ENCODE results near the gene FCER1G.
"Not testable (repeated sequence)": the region's sequence is repeated elsewhere in the genome, so short reads cannot be mapped to it uniquely, and the experiment has no call there.

Gene FCER1G

DNA sequence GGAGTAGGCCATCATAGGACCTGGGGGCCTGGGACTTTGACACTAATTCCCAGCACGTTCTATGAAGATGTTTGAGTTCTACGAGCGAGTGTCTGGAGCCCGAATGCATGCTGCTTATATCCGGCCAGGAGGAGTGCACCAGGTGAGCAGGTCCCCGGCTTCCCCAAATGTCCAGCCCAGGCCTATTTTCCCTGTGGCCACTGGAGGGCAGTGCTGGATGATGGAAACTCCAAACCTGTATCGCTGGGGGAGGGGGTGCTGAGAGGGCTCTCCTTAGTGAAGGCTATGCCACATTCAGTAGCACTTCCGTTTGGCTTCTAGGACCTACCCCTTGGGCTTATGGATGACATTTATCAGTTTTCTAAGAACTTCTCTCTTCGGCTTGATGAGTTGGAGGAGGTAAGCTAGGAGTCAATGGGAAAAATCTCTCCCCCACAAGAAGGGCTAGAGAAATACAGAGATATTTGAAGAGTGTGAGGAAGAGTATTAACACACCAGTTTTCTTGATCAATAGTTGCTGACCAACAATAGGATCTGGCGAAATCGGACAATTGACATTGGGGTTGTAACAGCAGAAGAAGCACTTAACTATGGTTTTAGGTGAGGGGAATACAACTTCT is 5.2 kb upstream of the FCER1G start:
- DNase-seq = peak; percentile 51

DNA sequence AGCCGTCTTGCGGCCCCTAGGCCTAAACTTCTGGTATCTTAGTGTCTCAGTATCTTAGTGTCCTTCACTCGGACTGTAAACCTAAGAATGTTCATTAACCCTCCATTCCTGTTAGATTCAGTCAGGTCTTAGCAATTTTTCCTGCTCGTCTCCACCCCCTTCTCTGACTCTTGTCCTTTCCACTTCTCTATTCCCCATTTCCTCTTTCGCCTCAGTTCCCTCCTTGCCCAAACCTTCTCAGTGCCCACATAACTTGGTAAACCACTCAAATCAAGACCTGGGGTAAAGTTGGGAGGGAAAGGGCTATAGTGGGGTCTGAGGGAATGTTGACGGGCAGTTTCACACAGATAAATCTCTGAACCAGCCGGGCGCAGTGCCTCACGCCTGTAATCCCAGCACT is 726 bp upstream of the FCER1G start:
- no peak for DNase-seq

DNA sequence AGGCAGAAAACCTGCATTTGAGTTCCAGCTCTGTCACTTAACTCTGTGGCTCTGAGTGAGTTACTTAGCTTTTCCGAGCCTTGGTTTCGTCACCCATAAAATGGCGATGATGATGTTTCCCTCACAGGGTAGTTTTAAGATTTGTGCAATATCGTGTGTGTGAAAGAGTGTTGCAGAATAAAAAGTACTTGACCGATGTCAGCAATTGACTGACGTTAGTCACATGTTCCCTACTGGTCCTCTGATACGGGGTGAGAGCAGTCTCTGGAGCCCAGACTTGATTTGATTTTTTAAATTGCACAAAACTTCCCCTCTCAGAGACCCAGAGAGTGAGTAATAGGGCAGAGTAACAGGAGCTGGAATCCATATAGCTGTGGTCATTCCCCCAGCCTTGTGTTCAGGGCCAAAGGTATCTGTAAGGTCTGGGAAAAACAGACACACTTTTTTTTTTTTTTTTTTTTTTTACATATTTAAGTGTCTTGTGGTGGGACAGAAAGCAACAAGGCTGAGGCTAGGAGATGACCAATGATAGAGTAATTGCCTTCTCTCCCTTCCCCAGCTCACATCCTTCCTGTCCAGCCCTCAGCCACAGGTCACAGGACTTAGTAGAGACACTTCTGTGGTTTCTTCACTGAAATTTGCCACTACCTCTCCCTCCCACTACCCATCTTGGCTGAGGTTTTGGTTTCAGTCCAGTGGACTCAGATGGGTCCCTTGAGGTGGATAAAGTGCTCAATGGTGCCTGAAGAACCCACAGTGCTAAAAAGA is 2.0 kb downstream of the FCER1G start:
- DNase-seq = no peak

DNA sequence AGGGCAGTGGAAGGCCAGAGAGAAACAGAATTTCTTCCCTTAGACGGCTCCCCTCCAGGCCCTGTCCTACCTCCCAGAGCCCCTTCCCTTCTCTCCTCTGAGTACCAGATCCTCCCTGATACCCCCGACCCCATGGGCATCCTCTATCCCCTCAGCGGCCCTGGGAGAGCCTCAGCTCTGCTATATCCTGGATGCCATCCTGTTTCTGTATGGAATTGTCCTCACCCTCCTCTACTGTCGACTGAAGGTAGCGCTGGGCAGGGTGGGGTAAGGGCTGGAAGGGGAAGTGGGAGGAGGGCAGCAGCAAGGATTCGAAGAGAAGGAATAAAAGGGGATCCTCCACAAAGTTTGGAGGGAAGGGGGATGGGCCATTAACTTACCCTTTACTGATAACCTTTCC is 2.7 kb downstream of the FCER1G start:
- no peak for DNase-seq

DNA sequence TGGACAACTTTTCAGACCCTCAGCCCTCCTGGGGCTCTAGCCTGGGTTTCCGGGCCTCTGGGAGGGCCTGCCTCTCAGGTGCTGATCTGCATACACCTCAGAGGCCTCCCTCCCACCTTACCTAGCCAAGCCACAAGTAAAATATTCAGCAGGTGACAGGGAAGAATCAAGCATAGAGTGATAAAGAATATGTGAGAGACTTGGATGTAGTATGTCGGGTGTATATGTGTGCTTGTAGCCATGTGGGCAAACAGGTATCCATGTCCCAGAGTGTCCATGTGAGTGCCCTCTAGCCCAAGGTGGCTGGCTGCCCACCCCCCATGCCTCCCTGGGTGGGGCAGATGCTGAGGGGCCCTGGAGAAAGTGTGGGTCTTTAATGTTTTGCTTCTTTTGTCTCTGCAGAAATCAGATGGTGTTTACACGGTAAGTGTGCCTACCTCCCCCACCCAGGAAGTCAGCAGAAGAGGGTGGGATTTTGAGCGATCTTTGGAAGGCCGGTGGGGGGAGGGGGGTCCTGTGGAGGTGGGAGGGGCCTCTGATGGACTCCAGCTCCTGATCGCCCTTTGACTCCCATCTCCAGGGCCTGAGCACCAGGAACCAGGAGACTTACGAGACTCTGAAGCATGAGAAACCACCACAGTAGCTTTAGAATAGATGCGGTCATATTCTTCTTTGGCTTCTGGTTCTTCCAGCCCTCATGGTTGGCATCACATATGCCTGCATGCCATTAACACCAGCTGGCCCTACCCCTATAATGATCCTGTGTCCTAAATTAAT is 3.4 kb downstream of the FCER1G start:
- DNase-seq = no peak

DNA sequence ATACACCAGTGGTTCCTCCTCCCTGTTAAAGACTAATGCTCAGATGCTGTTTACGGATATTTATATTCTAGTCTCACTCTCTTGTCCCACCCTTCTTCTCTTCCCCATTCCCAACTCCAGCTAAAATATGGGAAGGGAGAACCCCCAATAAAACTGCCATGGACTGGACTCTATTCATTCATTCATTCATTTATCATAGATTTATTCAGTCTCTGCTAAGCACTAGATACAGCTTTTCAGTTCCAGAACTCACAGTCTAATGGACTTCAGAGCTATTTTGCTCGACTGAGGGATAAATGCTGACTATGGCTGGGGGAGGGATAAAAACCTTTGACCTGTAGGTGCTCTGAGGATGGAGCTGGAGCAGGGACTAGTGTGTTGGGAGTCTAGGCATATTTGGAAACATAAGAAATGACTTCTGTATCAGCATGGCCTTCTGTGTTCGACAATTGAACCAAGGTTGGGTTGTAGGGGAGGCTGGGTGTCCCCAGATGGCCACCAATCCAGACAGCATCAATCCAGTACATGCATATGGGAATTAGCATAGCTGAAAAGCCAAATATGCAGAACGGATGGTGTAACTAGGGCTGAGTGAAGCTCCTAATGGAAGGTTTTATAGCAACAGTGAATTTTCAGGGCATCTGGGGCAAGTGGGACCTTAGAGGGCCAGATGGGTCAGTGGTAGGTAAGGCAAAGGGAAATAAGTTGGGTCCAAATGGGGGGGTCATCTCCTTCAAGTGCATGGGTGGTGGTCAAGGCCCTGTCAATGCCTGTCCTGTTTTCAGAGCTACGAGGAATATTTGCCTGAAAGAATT is 4.2 kb downstream of the FCER1G start:
- no peak for DNase-seq

DNA sequence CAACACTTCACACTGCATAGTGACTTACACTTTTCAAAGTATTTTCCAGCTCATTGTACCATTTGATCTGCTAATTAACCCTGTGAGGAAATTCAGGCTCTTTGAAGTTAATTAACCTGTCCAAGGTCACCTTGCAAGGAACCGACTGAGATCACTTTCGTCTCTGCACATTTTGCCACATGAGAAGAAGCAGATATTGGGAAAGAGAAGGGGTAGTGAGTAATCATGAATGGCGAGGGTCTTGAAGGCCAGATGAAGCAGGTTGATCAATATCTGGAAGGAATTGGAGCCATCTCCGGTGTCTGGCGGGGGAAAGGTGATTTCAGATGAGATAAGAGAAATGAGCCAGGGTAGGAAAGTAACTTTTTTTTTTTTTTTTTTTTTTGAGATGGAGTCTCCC is 4.9 kb downstream of the FCER1G start:
- no peak for DNase-seq

DNA sequence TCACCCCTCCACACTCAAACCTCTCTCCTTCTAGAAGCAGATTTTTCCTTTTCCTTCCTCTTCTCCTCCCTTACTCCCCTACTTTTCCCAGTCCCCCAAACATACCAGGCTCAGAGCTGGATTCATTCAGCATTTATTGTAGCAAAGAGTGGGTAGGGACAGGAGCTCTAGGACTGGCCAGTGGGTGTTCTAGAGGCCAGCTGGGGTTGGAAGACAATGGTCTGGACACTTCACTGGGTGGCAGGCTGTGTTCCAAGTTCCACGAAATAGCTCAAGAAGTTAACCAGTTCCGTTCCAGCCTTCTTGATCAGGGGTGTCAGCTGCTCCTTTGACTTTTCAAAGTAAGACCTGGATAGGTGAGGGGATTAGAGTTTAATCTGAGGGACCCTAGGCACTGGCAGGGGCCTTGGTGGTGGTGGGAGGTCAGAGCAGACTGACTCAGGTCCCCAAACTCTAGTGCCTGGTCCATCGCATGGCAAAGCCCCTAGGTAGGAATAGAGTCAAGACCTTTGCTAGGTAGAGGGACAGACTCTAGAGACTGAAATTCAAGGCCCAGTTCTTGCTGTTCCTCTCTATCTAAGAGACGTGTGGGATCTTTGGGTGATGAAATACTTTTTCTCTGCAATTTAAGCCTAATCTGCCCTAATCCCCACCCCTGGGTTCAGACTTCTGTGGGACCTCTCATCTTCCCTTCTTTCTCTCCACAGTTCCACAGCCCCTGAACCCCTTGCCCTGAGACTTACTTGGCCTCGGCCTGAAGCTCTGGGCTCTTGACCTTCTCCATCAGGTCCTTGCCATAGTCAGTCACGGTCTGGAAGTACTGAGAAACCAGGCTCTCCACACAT is 7.3 kb downstream of the FCER1G start:
- DNase-seq = no peak

DNA sequence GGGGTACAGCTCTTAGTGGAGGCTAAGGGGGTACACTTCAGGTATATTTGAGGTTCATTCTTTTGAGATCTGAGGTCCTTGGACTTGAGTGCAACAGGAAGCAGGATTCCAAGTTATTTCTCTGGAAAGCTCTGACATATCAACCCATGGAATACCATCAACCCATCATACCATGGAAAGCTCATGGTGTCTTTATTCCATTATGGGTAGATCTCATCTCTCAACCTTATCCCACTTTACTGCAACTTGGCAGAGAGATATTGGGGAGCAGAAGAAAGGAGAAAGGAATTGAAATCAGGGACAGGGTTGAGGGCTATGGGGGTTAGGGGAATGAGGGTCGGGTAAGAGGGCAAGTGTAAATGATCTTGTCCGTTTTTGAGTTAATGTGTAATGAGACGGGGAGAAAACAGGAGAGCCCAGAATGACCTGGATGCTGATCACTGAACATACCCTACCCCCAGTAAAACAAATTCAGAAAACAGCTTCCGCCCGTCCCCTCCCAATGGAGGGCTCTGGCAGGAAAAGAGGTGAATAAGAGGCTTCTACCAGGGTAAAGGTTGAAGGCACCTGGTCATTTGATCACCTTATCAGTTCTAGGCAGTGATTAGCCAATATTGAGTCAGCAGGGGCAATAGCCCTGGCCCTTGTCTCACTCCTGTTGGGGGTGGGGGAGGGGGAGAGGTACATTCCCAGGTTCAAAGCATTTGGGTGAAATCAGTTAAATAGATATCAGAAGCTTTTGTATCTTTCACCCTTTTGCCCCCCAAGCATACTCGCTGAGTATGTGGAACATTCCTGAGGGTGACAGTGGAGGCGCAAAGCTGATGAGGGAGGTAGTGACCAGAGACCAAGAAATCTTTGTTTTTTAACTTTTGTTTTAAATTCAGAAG is 9.0 kb downstream of the FCER1G start:
- DNase-seq = no peak

DNA sequence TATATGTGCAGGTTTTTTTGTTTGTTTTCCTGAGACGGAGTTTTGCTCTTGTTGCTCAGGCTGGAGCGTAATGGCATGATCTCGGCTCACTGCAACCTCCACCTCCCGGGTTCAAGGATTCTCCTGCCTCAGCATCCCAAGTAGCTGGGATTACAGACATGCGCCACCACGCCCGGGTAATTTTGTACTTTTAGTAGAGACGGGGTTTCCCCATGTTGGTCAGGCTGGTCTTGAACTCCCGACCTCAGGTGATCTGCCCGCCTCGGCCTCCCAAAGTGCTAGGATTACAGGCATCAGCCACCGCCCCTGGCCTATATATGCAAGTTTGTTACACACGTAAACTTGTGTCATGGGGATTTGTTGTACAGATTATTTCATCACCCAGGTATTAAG is 9.6 kb downstream of the FCER1G start:
- not testable (repeated sequence) for DNase-seq

DNA sequence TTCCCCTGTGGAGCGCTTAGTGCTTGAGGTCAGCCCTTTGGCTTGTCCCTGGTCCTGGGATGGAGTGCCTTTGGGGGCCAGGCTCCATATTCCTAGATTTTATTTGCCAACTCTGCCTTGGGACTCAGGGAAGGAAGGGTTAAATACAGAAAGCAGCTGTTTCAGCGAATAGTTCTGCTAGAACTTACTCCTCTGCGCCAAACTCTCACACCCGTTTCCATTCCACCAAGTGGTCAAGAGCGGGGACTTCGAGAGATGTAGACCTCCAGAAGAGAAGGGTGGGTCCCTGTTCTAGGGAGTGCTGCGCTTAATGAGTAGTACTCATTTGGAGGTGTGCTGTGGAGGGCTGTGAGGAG is 10.1 kb downstream of the FCER1G start:
- DNase-seq = no peak

DNA sequence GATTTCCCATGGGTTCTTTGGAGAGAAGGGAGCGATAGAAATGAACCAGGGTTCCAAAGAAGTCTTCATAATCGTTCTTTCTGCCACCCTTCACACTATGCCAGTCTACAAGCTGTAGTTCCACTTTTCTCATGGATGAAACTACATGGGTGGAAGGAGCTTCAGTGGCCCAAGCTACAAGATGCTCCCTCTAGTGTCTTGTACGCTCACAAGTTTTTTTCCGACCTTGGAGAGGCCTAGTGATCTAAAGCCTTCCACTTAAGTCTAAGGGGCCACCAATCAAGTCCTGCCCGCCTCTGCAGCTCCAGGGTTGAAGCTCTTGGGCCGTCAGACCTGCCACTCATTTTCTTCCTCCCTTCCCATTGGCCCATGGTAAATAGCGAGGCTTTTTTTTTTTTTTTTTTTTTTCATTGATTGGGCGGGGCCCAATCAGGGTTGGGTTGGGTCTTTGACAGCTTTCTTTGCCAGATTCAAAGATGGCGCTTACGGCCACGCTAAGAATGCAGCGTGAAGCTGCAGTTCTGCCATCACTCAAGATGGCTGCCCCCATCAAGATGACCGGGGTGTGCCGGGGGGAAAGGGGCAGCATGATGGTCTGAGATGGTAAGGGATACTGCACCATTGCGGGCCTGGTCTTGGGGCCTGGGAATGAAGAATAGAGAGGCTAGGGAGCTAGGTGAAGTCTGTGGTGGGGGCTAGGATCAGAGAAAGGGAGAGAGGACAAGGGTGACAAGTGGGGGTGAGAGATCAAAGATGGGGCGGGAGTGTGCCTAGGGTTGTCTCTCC is 10.6 kb downstream of the FCER1G start, which contains the start of gene TOMM40L:
Gene TOMM40L (plus strand): TSS at position 527 of the 786 bp plus-strand sequence. CDS start 430 bp downstream, outside the sequence.
- DNase-seq = peak; percentile 98

DNA sequence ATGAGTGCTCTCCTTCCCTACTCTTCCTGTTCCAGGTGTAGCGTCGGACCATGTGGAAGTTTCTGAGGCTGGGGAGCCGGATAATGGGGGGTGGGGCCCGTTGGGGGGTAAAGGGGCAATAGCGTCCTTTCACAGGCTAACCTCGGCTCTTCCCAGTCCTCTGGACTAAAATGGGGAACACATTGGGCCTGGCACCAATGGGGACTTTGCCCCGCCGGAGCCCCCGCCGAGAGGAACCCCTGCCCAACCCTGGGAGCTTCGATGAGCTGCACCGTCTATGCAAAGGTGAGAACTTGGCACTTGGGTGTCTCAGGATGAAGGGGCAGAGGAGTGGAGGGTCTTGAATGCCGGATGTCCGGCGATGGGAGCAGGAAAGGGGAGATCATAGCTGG is 11.2 kb downstream of the FCER1G start:
- DNase-seq = no peak

DNA sequence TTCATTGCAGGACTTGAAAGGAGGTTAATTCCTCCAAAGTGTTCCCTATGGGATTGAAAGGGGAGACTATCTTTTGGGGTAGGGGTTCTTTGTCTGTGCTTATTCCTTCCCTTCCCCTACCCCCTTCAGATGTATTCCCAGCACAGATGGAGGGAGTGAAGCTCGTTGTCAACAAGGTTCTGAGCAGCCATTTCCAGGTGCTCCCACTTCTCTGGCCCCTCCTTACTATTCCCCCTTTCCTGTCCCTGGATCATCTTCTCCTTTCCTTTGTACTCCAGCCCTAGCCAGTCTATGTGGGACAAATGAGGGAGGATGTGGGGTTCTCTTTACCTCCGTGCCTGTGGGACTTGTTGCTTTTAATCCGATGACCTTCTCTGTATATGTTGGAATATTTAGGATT is 11.7 kb downstream of the FCER1G start:
- DNase-seq = no peak

DNA sequence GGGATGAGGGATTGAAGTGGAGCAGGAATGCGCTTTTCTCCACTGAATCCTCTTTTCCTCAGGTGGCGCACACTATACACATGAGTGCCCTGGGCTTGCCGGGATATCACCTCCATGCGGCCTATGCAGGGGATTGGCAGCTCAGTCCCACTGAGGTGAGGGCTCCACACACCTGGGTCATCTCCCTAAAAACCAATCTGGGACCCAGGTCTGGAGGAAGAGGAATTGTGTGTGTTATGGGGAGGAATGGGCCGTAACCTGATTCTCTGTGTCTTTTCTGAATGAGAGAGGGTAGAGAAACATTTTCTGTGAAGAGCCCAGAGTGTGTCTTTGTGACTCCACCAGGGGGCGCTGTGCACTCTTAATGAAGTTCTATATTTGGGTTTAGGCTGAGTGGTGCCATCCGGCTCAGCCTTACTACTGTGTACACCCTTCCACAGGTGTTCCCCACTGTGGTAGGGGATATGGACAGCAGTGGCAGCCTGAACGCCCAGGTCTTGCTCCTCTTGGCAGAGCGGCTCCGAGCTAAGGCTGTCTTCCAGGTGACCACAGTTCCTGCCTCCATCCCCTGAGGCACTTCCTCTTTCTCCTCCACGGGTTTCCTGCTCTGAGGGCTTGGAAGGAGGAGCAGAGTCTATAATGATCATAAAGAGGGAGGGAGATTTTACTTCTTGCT is 12.2 kb downstream of the FCER1G start:
- DNase-seq = peak; percentile 64

DNA sequence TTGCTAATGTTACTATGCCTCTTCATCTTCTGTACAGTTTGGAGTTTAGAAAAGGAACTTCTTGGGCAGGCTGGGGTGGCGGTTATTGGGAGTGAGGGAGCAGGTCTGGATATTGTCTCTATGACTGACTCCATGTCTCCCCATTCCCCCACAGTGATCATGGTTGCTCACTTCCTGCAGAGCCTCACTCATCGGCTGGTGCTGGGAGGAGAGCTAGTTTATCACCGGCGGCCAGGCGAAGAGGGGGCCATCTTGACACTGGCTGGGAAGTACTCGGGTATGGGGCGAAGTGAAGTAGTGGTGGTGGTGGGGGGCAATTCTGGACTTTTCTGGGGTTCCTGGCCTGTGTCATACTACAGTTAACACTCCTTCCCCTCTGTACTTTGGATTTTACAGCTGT is 12.9 kb downstream of the FCER1G start:
- no peak for DNase-seq

DNA sequence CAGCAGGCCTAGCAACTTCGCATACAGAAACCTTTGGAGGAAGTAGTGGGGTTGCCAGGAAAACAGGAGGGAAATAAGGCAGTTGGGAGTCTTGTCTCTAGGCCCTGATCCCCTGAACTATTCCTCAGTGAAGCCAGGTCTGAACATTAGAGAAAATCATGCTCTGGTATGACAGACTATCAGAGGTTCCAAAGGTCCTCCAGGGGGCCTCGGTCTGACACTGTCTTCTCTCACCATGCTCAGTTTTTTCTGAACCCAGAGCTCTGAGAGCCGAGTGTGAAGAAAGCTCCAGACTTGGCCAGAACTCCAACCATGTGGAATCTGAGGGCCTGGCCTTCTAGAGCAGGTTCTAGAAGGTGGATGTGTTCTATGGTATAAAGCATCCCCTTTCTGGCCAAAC is 14.8 kb downstream of the FCER1G start:
- DNase-seq = no peak

DNA sequence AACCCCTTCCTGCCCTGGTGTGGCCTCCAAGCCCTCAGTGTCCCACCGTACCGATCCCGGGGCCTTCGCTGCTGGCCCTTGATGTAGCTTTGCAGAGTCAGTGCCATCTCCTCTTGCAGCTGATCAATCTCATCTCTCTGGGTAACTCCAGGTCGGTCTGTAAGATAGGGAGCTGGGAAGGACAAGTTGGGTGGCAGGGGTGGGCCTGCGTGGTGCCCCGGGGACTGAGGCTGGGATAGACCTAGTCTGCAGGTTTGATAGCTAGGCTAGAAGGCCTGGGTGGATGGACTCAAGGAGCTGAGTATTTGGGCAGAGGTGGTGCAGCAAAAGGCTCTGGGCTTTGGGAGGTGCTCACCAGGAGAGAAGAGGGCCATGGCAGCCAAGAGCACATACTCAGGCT is 15.7 kb downstream of the FCER1G start:
- DNase-seq = no peak

DNA sequence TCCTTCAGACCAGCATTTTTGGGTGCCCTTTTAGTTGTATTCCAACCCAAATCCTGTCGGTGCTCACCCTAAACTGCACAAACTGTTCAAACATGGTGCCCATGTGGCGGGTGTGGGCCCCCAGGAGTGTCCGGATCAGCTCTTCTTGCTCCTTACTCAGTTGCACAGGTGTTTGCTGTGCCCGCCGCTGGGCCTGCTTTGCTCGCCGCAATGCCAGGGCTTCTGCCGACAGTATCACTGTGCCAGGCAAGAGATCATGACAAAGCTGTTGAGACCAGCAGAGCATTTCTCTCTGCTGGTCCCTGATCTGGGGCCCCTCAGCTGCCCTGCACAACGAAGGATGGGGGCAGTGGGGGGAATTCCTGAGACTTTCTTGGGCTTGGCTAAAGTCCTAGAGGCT is 18.0 kb downstream of the FCER1G start:
- no peak for DNase-seq
